Calu3 (cell line): Measurements from ENCODE around the gene PSME3IP1. TPM values are rescaled to one million over a fixed set of nuclear protein-coding genes. Genes with fewer than 3 reads are reported as not detected.

Source experiments
- BruUV-seq: library from RNA; stranded (reverse); fragments of 400-500 nt; replicated peaks from 2 replicates; lab custom pipeline; 2021; lab: Mats Ljungman, UMichigan
- CTCF ChIA-PET: fragments of 300-600 bp; sonication (Branson Sonifier 250); formaldehyde crosslinking; loops from one replicate; lab custom pipeline; 2022; ENCODE audit warnings: antibody characterized with exemption; lab: Charles Lee
- DNase-seq: peaks from one replicate; pipeline ENCODE4 v3.0.0; 2022
- H3K27ac Mint-ChIP-seq: one replicate; pipeline ENCODE4 v1.8.0; 2022; ENCODE audit warnings: mixed read lengths; ENCODE audit not compliant: unreplicated experiment
- H3K27me3 Mint-ChIP-seq: one replicate; pipeline ENCODE4 v1.8.0; 2022; ENCODE audit warnings: mixed read lengths; ENCODE audit not compliant: unreplicated experiment
- H3K36me3 Mint-ChIP-seq: one replicate; pipeline ENCODE4 v1.8.0; 2022; ENCODE audit warnings: mild to moderate bottlenecking, moderate library complexity, mixed read lengths; ENCODE audit not compliant: insufficient read depth, unreplicated experiment
- H3K4me1 Mint-ChIP-seq: one replicate; pipeline ENCODE4 v1.8.0; 2022; ENCODE audit warnings: mild to moderate bottlenecking, low read depth, mixed read lengths; ENCODE audit not compliant: unreplicated experiment
- H3K4me3 Mint-ChIP-seq: one replicate; pipeline ENCODE4 v1.8.0; 2022; ENCODE audit warnings: mild to moderate bottlenecking, low read depth, moderate library complexity, mixed read lengths; ENCODE audit not compliant: unreplicated experiment
- H3K9me3 Mint-ChIP-seq: one replicate; pipeline ENCODE4 v1.8.0; 2022; ENCODE audit warnings: low read depth, mixed read lengths; ENCODE audit not compliant: unreplicated experiment
- CTCF ChIP-seq: fragments of 200-600 bp; IDR thresholded peaks from one replicate; pipeline ENCODE4 v1.8.0; 2022; ENCODE audit warnings: antibody characterized with exemption; ENCODE audit not compliant: unreplicated experiment
- intact Hi-C: fragments of 100-400 bp; cut with micrococcal nuclease; formaldehyde crosslinking; loops from one replicate; pipeline ENCODE4 v1.10.0; 2022; ENCODE audit not compliant: unreplicated experiment
- total RNA-seq: library from RNA; stranded (reverse); gene quantifications from 2 replicates; pipeline ENCODE4 v1.2.3, GENCODE V29; 2022

Gene PSME3IP1
- total RNA-seq, 1 experiment from 2014 or later = 171 TPM

- Mint-ChIP-seq H3K4me3 (no peak overlapping the region), H3K4me1 (peaks cover 12% of the 10 kb centered on the region), H3K36me3 (peaks cover 52% of the 10 kb centered on the region), H3K27me3 (no peaks in the 10 kb centered on the region), H3K27ac (no peak overlapping the region), H3K9me3 (no peaks in the 10 kb centered on the region)
- no peak for DNase-seq
- intact Hi-C loops = no loop called here
- no peak for TF ChIP-seq CTCF
- CTCF ChIA-PET = no interaction called here
- BruUV-seq = no TSS peak
These were observed 22.0 kb downstream of the PSME3IP1 start for GRCh38 chr16:57163842-57164241.

- Mint-ChIP-seq H3K9me3 (no peaks in the 10 kb centered on the region), H3K27ac (no peak overlapping the region), H3K4me1 (no peaks in the 10 kb centered on the region), H3K27me3 (no peaks in the 10 kb centered on the region), H3K36me3 (peaks cover 52% of the 10 kb centered on the region), H3K4me3 (no peak overlapping the region)
- DNase-seq = no peak
- no TSS peak for BruUV-seq
- intact Hi-C loops = no loop called here
- no peak for TF ChIP-seq CTCF
- CTCF ChIA-PET = interaction anchor here (0.7 kb wide), 1 partner anchor 26 kb away, joined by 3 read pairs; the partner anchor contains the start of genes PSME3IP1 and RSPRY1
These were observed 26.4 kb downstream of the PSME3IP1 start for GRCh38 chr16:57159447-57159846.

DNA sequence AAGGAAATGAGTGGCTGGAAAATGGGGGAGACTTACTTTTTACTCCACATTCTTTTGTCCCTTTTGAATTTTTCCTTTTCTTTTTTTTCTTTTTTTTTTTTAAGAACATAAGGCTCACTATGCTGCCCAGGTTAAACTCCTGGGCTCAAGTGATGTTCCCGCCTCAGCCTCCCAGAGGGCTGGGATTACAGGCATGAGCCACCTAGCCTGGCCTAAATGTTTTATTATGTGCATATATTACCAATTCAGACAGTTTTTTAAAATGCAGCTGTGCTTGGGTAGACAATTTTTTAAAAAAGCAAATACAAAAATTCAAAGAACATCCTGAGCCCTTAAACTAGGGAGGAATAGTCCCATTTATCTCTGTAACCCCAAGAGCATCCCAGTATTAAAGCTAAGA lies 28.3 kb downstream of the PSME3IP1 start:
- H3K4me1 Mint-ChIP-seq = no peaks in the 10 kb centered on the region

GRCh38 chr16:57156351-57156703 lies 29.5 kb downstream of the PSME3IP1 start:
- H3K9me3 Mint-ChIP-seq = no peaks in the 10 kb centered on the region
- no peak overlapping the region for H3K27ac Mint-ChIP-seq
- no peak for DNase-seq
- intact Hi-C loops = no loop called here
- TF ChIP-seq CTCF = no peak
- H3K27me3 Mint-ChIP-seq = no peaks in the 10 kb centered on the region
- CTCF ChIA-PET = no interaction called here
- no peaks in the 10 kb centered on the region for H3K4me1 Mint-ChIP-seq
- no TSS peak for BruUV-seq
- no peak overlapping the region for H3K4me3 Mint-ChIP-seq
- peaks cover 39% of the 10 kb centered on the region for H3K36me3 Mint-ChIP-seq

More for the DNA sequence above, 28.3 kb downstream of the PSME3IP1 start:
- TF ChIP-seq CTCF = no peak
- H3K4me3 Mint-ChIP-seq = no peak overlapping the region
- no peaks in the 10 kb centered on the region for H3K9me3 Mint-ChIP-seq
- BruUV-seq = no TSS peak
- no peak overlapping the region for H3K27ac Mint-ChIP-seq
- peaks cover 51% of the 10 kb centered on the region for H3K36me3 Mint-ChIP-seq
- no peak for DNase-seq
- intact Hi-C loops = no loop called here
- H3K27me3 Mint-ChIP-seq = no peaks in the 10 kb centered on the region
- CTCF ChIA-PET = no interaction called here
